Trophoblast cell (in vitro differentiated cells and primary cell): ENCODE measurements around the gene MEN1.
"Not testable (repeated sequence)": the region's sequence is repeated elsewhere in the genome, so short reads cannot be mapped to it uniquely, and the experiment has no call there.

Experiments
- DNase-seq, 2 donors: peaks; one replicate each; pipeline ENCODE4 v3.0.0-alpha.2; 2016
- H2AFZ ChIP-seq: 2 replicates; pipeline ENCODE4 v1.6.1; 2013; ENCODE audit warnings: low read length, moderate library complexity, mild to moderate bottlenecking; ENCODE audit not compliant: insufficient read depth, poor library complexity
- H2AK5ac ChIP-seq: 2 replicates; pipeline ENCODE4 v1.6.1; 2013; ENCODE audit warnings: mild to moderate bottlenecking, low read length
- H2BK120ac ChIP-seq: 2 replicates; pipeline ENCODE4 v1.6.1; 2013; ENCODE audit warnings: low read length, mild to moderate bottlenecking, moderate library complexity; ENCODE audit not compliant: insufficient read depth, poor library complexity
- H2BK12ac ChIP-seq: 2 replicates; pipeline ENCODE4 v1.6.1; 2013; ENCODE audit warnings: mild to moderate bottlenecking, low read length, moderate library complexity
- H2BK5ac ChIP-seq: 2 replicates; pipeline ENCODE4 v1.6.1; 2013; ENCODE audit warnings: low read length, low read depth, moderate library complexity, mild to moderate bottlenecking; ENCODE audit not compliant: poor library complexity
- H3K14ac ChIP-seq: 2 replicates; pipeline ENCODE4 v1.6.1; 2013; ENCODE audit warnings: mild to moderate bottlenecking, low read length
- H3K18ac ChIP-seq: 2 replicates; pipeline ENCODE4 v1.6.1; 2013; ENCODE audit warnings: mild to moderate bottlenecking, low read length
- H3K23ac ChIP-seq: 2 replicates; pipeline ENCODE4 v1.6.1; 2013; ENCODE audit warnings: low read length
- H3K27ac ChIP-seq: 2 replicates; pipeline ENCODE4 v1.5.1; 2013; ENCODE audit warnings: low read depth, mild to moderate bottlenecking, inconsistent platforms, low read length, moderate library complexity
- H3K27me3 ChIP-seq: 2 replicates; pipeline ENCODE4 v1.6.1; 2013; ENCODE audit warnings: inconsistent platforms, mild to moderate bottlenecking, low read length, moderate library complexity; ENCODE audit not compliant: insufficient read depth
- H3K36me3 ChIP-seq, 2 experiments: 1 replicate in 1 of 2; 2 replicates in 1 of 2; pipeline ENCODE4 v1.6.1; 2013; ENCODE audit warnings: low read length in 2 of 2, mild to moderate bottlenecking in 2 of 2, moderate library complexity in 1 of 2; ENCODE audit not compliant: insufficient read depth in 2 of 2, control insufficient read depth in 1 of 2
- H3K4ac ChIP-seq: 2 replicates; pipeline ENCODE4 v1.6.1; 2013; ENCODE audit warnings: low read depth, mild to moderate bottlenecking, low read length, moderate library complexity
- H3K4me1 ChIP-seq, 2 experiments: 1 replicate in 1 of 2; 2 replicates in 1 of 2; pipeline ENCODE4 v1.6.1; 2013; ENCODE audit warnings: low read length in 2 of 2, mild to moderate bottlenecking in 2 of 2, moderate library complexity in 1 of 2; ENCODE audit not compliant: insufficient read depth in 2 of 2, control insufficient read depth in 1 of 2
- H3K4me2 ChIP-seq: 2 replicates; pipeline ENCODE4 v1.6.1; 2013; ENCODE audit warnings: inconsistent platforms, mild to moderate bottlenecking, low read length, moderate library complexity
- H3K4me3 ChIP-seq: 2 replicates; pipeline ENCODE4 v1.5.1; 2013; ENCODE audit warnings: mild to moderate bottlenecking, low read depth, low read length, inconsistent platforms
- H3K79me1 ChIP-seq: one replicate; pipeline ENCODE4 v1.6.1; 2013; ENCODE audit warnings: low read length
- H3K79me2 ChIP-seq: 2 replicates; pipeline ENCODE4 v1.6.1; 2013; ENCODE audit warnings: low read length, mild to moderate bottlenecking; ENCODE audit not compliant: control insufficient read depth, insufficient read depth, poor library complexity
- H3K9ac ChIP-seq: 2 replicates; pipeline ENCODE4 v1.6.1; 2013; ENCODE audit warnings: mild to moderate bottlenecking, low read length
- H3K9me3 ChIP-seq: 2 replicates; pipeline ENCODE4 v1.6.1; 2013; ENCODE audit warnings: low read depth, mild to moderate bottlenecking, control low read depth, inconsistent platforms, low read length; ENCODE audit not compliant: insufficient read depth
- H4K12ac ChIP-seq: 2 replicates; pipeline ENCODE4 v1.6.1; 2013; ENCODE audit warnings: low read depth, mild to moderate bottlenecking, low read length, moderate library complexity
- H4K8ac ChIP-seq: 2 replicates; pipeline ENCODE4 v1.6.1; 2013; ENCODE audit warnings: low read depth, mild to moderate bottlenecking, low read length, moderate library complexity
- H4K91ac ChIP-seq: one replicate; pipeline ENCODE4 v1.6.1; 2013; ENCODE audit warnings: low read depth, mild to moderate bottlenecking, low read length, moderate library complexity
- WGBS: extraction: QIAGEN DNeasy Blood & Tissue Kit; methylation state at CpG from one replicate; pipeline ENCODE4 v1.1.7; 2013; ENCODE audit warnings: missing lambda C conversion rate; ENCODE audit not compliant: insufficient read length, insufficient coverage; ENCODE audit errors: extremely low coverage; 5-methylcytosine and 5-hydroxymethylcytosine counted together

The MEN1 gene

DNA sequence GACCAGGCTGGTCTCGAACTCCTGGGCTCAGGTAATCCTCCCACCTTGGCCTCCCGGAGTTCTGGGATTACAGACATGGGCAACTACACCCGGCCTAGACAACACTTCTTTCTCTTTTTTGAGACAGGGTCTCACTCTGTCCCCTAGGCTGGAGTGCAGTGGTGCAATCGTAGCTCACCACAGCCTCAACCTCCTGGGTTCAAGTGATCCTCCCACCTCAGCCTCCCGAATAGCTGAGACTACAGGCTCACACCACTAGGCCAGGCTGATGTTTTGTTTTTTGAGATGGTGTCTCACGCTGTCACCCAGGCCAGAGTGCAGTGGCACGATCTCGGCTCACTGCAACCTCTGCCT lies 35.4 kb upstream of the MEN1 start:
- not testable (repeated sequence) for H2BK12ac ChIP-seq, H2BK120ac ChIP-seq, H3K36me3 ChIP-seq, H4K12ac ChIP-seq, H3K4me2 ChIP-seq, H4K91ac ChIP-seq, H3K9me3 ChIP-seq, H3K27ac ChIP-seq, H3K23ac ChIP-seq, H2BK5ac ChIP-seq, H3K18ac ChIP-seq, H3K14ac ChIP-seq, H3K4ac ChIP-seq, H3K27me3 ChIP-seq, H3K9ac ChIP-seq, H2AFZ ChIP-seq, H4K8ac ChIP-seq, DNase-seq, H3K4me3 ChIP-seq
- H2AK5ac ChIP-seq, result peak overlapping the region; percentile 25
- WGBS, result no CpG with 5 or more reads among the region's 8 CpGs
- H3K79me1 ChIP-seq, result peaks cover 38% of the 10 kb centered on the region
- H3K79me2 ChIP-seq, result peaks cover 21% of the 10 kb centered on the region
- H3K4me1 ChIP-seq, result peaks cover 18 to 28% of the 10 kb centered on the region in 2 experiments

DNA sequence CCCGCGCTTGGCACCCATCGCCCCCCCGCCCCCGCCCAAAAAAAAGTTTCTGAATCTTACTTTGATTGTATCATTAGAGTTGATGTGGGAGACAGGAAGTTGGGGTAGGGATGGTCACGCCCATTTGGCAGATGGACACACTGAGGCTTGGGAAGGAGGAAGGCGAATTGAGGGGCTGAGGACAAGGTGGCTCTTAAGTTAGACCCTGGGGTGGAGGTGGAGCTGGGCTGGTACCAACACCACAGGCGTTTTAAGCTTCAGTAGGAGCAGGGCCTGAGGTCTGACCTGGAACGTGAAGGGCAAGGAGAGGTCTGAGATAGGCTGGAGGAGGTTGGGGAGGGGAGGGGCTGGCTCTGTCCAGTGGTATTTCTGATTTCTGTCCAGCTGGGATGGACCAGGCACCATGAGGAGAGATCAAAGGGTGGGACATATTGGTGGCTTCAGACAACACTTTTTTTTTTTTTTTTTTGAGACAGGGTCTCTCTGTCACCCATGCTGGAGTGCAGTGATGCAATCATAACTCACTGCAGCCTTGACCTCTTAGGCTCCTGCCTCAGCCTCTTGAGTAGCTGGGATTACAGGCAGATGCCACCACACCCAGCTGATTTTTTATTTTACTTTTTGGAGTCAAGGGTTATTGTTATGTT lies 34.9 kb upstream of the MEN1 start:
- H3K4ac ChIP-seq, result peak overlapping the region; percentile 84
- peak overlapping the region; percentile 81 for H4K12ac ChIP-seq
- peak overlapping the region; percentile 81 for H3K4me3 ChIP-seq
- no peak overlapping the region for H2BK12ac ChIP-seq
- DNase-seq, result peak in 1 of 2 donors; percentile 52
- H3K79me1 ChIP-seq, result peaks cover 38% of the 10 kb centered on the region
- H2AK5ac ChIP-seq, result peak overlapping the region; percentile 49
- H2BK5ac ChIP-seq, result peak overlapping the region; percentile 95
- peaks cover 4% of the 10 kb centered on the region for H3K9me3 ChIP-seq
- H3K18ac ChIP-seq, result peak overlapping the region; percentile 95
- H3K14ac ChIP-seq, result peak overlapping the region; percentile 5
- WGBS, result no CpG with 5 or more reads among the region's 9 CpGs
- H3K9ac ChIP-seq, result no peak overlapping the region
- H3K79me2 ChIP-seq, result peaks cover 21% of the 10 kb centered on the region
- peak overlapping the region; percentile 90 for H2AFZ ChIP-seq
- no peak overlapping the region for H3K23ac ChIP-seq
- peak overlapping the region; percentile 95 for H4K8ac ChIP-seq
- peaks cover 6 to 7% of the 10 kb centered on the region in 2 experiments for H3K36me3 ChIP-seq
- peak overlapping the region; percentile 3 for H2BK120ac ChIP-seq
- peak overlapping the region; percentile 77 for H3K27ac ChIP-seq
- no peaks in the 10 kb centered on the region for H3K27me3 ChIP-seq
- peak overlapping the region; percentile 33 for H4K91ac ChIP-seq
- peak overlapping the region; percentile 70 for H3K4me2 ChIP-seq
- H3K4me1 ChIP-seq, result peaks cover 18 to 28% of the 10 kb centered on the region in 2 experiments

DNA sequence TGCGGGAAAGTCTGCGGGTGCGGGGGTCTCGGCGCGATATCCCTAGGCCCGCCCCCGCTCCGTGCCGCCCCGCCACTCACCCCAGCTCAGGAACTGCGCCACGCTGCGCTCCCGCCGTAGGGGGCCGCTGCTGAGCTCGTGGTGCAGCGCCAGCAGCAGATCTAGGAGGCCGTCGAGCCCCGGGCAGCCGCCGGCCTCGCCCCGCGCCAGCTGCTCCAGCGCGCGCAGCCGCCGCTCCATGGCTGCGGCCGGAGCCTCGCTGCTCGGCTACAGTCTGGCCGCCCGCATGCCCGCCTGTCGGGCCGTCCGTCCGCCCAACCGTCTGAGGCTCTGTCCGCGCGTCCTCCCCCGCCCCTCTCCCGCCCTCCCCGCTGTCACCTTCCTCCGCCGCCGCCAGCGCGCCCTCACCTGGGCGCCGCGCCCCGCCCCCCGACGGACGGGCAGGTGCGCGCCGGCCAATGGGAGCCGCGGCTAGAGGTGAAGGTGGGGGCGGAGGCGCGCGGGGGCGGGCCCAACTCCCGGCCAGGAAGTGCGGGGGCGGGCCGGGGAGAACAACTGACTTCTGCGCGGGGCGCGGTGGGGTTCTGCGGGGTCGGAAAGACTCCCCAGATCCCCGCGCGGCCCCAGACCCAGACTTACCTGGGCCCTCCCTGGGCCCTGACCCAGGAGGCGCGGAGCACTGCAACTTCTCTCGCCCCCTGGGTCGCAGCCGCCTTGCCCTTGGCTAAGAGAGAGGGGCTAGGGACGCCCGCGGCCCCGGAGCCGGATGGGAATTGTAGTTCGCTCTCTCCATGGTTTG lies 34.2 kb upstream of the MEN1 start, which contains the start of gene CDC42BPG:
Gene CDC42BPG, minus strand, starts transcription at position 324 of the 799 bp plus-strand sequence. Its CDS starts 84 bp downstream, at position 240.
- peak within 1 kb of the TSS; percentile 85 for H3K4me3 ChIP-seq
- H3K79me2 ChIP-seq, result peaks cover 21% of the 10 kb centered on the region
- H3K36me3 ChIP-seq, result peaks cover 14% of the 10 kb centered on the region in 2 experiments
- no peaks in the 10 kb centered on the region for H3K27me3 ChIP-seq
- no peak within 1 kb of the TSS for H3K23ac ChIP-seq
- DNase-seq, result peak; percentile 90 to 92
- H2BK5ac ChIP-seq, result peak within 1 kb of the TSS; percentile 99
- H3K14ac ChIP-seq, result peak within 1 kb of the TSS; percentile 98
- H2BK120ac ChIP-seq, result peak within 1 kb of the TSS; percentile 98
- H2AK5ac ChIP-seq, result peak within 1 kb of the TSS; percentile 87
- H3K4ac ChIP-seq, result peak within 1 kb of the TSS; percentile 95
- peak within 1 kb of the TSS; percentile 94 for H4K91ac ChIP-seq
- H3K79me1 ChIP-seq, result peaks cover 38% of the 10 kb centered on the region
- H3K9me3 ChIP-seq, result peaks cover 4% of the 10 kb centered on the region
- H4K12ac ChIP-seq, result peak within 1 kb of the TSS; percentile 84
- peak within 1 kb of the TSS; percentile 98 for H3K27ac ChIP-seq
- peaks cover 18 to 28% of the 10 kb centered on the region in 2 experiments for H3K4me1 ChIP-seq
- H2BK12ac ChIP-seq, result peak within 1 kb of the TSS; percentile 95
- peak within 1 kb of the TSS; percentile 90 for H2AFZ ChIP-seq
- peak within 1 kb of the TSS; percentile 70 for H3K4me2 ChIP-seq
- no CpG with 5 or more reads among the region's 96 CpGs for WGBS
- peak within 1 kb of the TSS; percentile 95 for H3K18ac ChIP-seq
- peak within 1 kb of the TSS; percentile 98 for H4K8ac ChIP-seq
- H3K9ac ChIP-seq, result peak within 1 kb of the TSS; percentile 92

DNA sequence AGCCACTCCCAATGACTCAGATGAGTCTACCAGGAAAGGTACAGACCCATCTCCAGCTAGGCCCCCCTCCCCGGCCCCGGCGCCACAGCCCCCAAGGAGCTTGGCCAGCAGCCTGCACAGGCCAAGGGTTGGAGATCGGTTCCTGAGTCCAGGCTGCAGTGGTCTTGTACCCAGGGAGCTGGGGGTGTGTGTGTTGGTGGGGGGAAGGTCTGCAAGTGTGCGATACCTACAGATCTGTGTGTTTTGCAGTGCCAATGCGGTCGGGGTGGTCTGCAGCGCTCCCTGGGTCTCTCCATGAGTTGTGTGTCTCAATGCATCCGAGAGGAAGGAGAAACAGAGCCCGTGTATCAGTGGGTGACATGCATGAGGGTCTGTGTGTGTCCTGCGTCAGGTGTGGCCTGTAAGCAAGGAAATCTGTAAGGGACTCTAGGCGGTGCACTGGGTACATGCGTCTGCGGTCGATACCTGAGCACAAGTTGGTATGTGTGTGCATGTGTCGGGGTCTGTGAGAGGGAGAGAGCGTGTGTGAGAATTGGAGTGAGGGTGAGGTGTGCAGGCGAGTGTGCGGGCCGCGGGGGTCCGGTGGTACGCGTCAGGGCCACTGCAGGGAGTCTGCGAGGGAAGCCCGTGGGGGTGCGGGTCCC lies 33.5 kb upstream of the MEN1 start:
- peak overlapping the region; percentile 84 for H4K12ac ChIP-seq
- H3K18ac ChIP-seq, result peak overlapping the region; percentile 94
- no CpG with 5 or more reads among the region's 27 CpGs for WGBS
- H2BK5ac ChIP-seq, result peak overlapping the region; percentile 99
- H4K91ac ChIP-seq, result peak overlapping the region; percentile 88
- H2BK12ac ChIP-seq, result peak overlapping the region; percentile 95
- peak overlapping the region; percentile 98 for H2BK120ac ChIP-seq
- H2AFZ ChIP-seq, result peak overlapping the region; percentile 77
- peak overlapping the region; percentile 98 for H3K27ac ChIP-seq
- H4K8ac ChIP-seq, result peak overlapping the region; percentile 98
- H3K14ac ChIP-seq, result peak overlapping the region; percentile 98
- peaks cover 21% of the 10 kb centered on the region for H3K79me2 ChIP-seq
- peaks cover 6% of the 10 kb centered on the region for H3K9me3 ChIP-seq
- peaks cover 18 to 28% of the 10 kb centered on the region in 2 experiments for H3K4me1 ChIP-seq
- H3K36me3 ChIP-seq, result peaks cover 21% of the 10 kb centered on the region in 2 experiments
- peaks cover 38% of the 10 kb centered on the region for H3K79me1 ChIP-seq
- H3K23ac ChIP-seq, result no peak overlapping the region
- peak overlapping the region; percentile 70 for H3K4me2 ChIP-seq
- peak overlapping the region; percentile 95 for H3K4ac ChIP-seq
- H3K9ac ChIP-seq, result peak overlapping the region; percentile 53
- peak in 1 of 2 donors; percentile 25 for DNase-seq
- no peaks in the 10 kb centered on the region for H3K27me3 ChIP-seq
- H2AK5ac ChIP-seq, result peak overlapping the region; percentile 87
- H3K4me3 ChIP-seq, result peak overlapping the region; percentile 85
